Measurements from ENCODE around the gene ARG2.

GRCh38 chr14:67618617-67619063, 1.1 kb upstream of the ARG2 start:
- TF ChIP-seq CTCF (IDR thresholded peaks at IDR 0.05; ENCODE audit: low read length): peak; percentile 48
- no peak for TF ChIP-seq EZH2 (optimal IDR thresholded peaks at IDR 0.05; ENCODE audit: low read depth, low read length)
- TF ChIP-seq EZH2phosphoT487 (IDR thresholded peaks at IDR 0.05; ENCODE audit: low read length): no peak
